Measurements from ENCODE around the gene MPL. TPM values are rescaled to one million over a fixed set of nuclear protein-coding genes. Genes with fewer than 3 reads are reported as not detected.

MPL gene
- total and polyA plus RNA-seq, 10 of the 15 experiments (the other 5 are each of a cell fraction or from before 2014, with no cell fraction given), result not detected

GRCh38 chr1:43338001-43338400 is 383 bp downstream of the MPL start:
- Histone ChIP-seq H3K27ac (ENCODE audit: control insufficient read depth, insufficient read depth) (no peak overlapping the region), H4K20me1 (ENCODE audit: control insufficient read depth, insufficient read depth) (no peaks in the 10 kb centered on the region), H3K9me3 (replicated peaks; ENCODE audit: control insufficient read depth, insufficient read depth, low read length) (no peaks in the 10 kb centered on the region), H3K4me3 (no peak overlapping the region), H3K36me3 (ENCODE audit: control insufficient read depth in 2 of 2, insufficient read depth in 2 of 2, low read length in 1 of 2) (no peaks in the 10 kb centered on the region), H3K4me2 (ENCODE audit: control insufficient read depth, insufficient read depth) (no peak overlapping the region), H2AFZ (ENCODE audit: control insufficient read depth, low read depth, low read length) (no peak overlapping the region), H3K4me1 (ENCODE audit: control insufficient read depth, insufficient read depth, low read length) (no peaks in the 10 kb centered on the region), H3K9ac (ENCODE audit: control insufficient read depth, insufficient read depth, low read length) (no peak overlapping the region), H3K27me3 (replicated peaks in 1 of 2; ENCODE audit: control insufficient read depth in 2 of 2, insufficient read depth in 2 of 2, low read length in 1 of 2) (no peaks in the 10 kb centered on the region; a peak in 1 of 4 replicates), H3K79me2 (ENCODE audit: control insufficient read depth, insufficient read depth, low read length) (no peaks in the 10 kb centered on the region)
- no peak for FAIRE-seq
- SMC1A ChIA-PET (ENCODE audit: uncharacterized antibody, unreplicated experiment), result interaction anchor here (0.8 kb wide), 1 partner anchor 99 kb away, joined by 4 read pairs; no protein-coding TSS in a partner anchor
- no TSS peak for BruUV-seq (replicated peaks)
- POLR2A ChIA-PET, result no interaction called here
- CTCF ChIA-PET, result no interaction called here
- in situ Hi-C loops (cut with MboI), result no loop called here
- no peak for DNase-seq (ENCODE audit: low read depth, low spot score)
- no peak for ATAC-seq
- WGBS (ENCODE audit: insufficient coverage, insufficient replicate concordance, low lambda C conversion rate, missing lambda C conversion rate), result 42% methylated on average over 5 of the region's 5 CpGs
- intact Hi-C loops (cut with micrococcal nuclease; ENCODE audit: unreplicated experiment), result no loop called here
- RAD21 ChIA-PET (ENCODE audit: unreplicated experiment), result no interaction called here
- TF ChIP-seq, protein P1, sequence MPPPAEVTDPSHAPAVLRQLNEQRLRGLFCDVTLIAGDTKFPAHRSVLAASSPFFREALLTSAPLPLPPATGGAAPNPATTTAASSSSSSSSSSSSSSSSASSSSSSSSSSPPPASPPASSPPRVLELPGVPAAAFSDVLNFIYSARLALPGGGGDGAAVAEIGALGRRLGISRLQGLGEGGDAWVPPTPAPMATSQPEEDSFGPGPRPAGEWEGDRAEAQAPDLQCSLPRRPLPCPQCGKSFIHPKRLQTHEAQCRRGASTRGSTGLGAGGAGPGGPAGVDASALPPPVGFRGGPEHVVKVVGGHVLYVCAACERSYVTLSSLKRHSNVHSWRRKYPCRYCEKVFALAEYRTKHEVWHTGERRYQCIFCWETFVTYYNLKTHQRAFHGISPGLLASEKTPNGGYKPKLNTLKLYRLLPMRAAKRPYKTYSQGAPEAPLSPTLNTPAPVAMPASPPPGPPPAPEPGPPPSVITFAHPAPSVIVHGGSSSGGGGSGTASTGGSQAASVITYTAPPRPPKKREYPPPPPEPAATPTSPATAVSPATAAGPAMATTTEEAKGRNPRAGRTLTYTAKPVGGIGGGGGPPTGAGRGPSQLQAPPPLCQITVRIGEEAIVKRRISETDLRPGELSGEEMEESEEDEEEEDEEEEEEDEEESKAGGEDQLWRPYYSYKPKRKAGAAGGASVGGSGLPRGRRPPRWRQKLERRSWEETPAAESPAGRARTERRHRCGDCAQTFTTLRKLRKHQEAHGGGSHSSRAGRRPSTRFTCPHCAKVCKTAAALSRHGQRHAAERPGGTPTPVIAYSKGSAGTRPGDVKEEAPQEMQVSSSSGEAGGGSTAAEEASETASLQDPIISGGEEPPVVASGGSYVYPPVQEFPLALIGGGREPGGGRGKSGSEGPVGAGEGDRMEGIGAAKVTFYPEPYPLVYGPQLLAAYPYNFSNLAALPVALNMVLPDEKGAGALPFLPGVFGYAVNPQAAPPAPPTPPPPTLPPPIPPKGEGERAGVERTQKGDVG (CRISPR knock-in tag; IDR thresholded peaks at IDR 0.05), result no peak
- TF ChIP-seq USF1 (IDR thresholded peaks at IDR 0.05; ENCODE audit: borderline replicate concordance, extremely low read length, insufficient read depth, low read depth, low read length), result no peak
- TF ChIP-seq ZBTB33 (IDR thresholded peaks at IDR 0.05), result no peak
- no peak for TF ChIP-seq MTA3 (IDR thresholded peaks at IDR 0.05; ENCODE audit: borderline replicate concordance, low read length)
- TF ChIP-seq, protein P2, sequence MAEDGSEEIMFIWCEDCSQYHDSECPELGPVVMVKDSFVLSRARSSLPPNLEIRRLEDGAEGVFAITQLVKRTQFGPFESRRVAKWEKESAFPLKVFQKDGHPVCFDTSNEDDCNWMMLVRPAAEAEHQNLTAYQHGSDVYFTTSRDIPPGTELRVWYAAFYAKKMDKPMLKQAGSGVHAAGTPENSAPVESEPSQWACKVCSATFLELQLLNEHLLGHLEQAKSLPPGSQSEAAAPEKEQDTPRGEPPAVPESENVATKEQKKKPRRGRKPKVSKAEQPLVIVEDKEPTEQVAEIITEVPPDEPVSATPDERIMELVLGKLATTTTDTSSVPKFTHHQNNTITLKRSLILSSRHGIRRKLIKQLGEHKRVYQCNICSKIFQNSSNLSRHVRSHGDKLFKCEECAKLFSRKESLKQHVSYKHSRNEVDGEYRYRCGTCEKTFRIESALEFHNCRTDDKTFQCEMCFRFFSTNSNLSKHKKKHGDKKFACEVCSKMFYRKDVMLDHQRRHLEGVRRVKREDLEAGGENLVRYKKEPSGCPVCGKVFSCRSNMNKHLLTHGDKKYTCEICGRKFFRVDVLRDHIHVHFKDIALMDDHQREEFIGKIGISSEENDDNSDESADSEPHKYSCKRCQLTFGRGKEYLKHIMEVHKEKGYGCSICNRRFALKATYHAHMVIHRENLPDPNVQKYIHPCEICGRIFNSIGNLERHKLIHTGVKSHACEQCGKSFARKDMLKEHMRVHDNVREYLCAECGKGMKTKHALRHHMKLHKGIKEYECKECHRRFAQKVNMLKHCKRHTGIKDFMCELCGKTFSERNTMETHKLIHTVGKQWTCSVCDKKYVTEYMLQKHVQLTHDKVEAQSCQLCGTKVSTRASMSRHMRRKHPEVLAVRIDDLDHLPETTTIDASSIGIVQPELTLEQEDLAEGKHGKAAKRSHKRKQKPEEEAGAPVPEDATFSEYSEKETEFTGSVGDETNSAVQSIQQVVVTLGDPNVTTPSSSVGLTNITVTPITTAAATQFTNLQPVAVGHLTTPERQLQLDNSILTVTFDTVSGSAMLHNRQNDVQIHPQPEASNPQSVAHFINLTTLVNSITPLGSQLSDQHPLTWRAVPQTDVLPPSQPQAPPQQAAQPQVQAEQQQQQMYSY (CRISPR knock-in tag; IDR thresholded peaks at IDR 0.05), result no peak
- TF ChIP-seq MEF2A (IDR thresholded peaks at IDR 0.05; ENCODE audit: insufficient read depth, low read depth, low read length), result no peak
- TF ChIP-seq TCF3 (IDR thresholded peaks at IDR 0.05; ENCODE audit: borderline replicate concordance, insufficient read depth, low read depth, low read length), result no peak
- TF ChIP-seq ZSCAN29 (IDR thresholded peaks at IDR 0.05), result no peak
- TF ChIP-seq TCF7 (IDR thresholded peaks at IDR 0.05; ENCODE audit: borderline replicate concordance), result no peak
- TF ChIP-seq RELB (IDR thresholded peaks at IDR 0.05; ENCODE audit: low read depth), result no peak
- no peak for TF ChIP-seq SREBF2 (IDR thresholded peaks at IDR 0.05; ENCODE audit: low read length)
- TF ChIP-seq CBX5 (IDR thresholded peaks at IDR 0.05; ENCODE audit: low read depth), result no peak

Measured in GM12878 (cell line).